Middle frontal gyrus (tissue), 1 donor: Measurements from ENCODE around the gene NPLOC4.
"Not testable (repeated sequence)": the region's sequence is repeated elsewhere in the genome, so short reads cannot be mapped to it uniquely, and the experiment has no call there.

Source experiments
- DNase-seq: peaks from one replicate; pipeline ENCODE4 v3.0.0-alpha.2; 2015; ENCODE audit warnings: low spot score; ENCODE audit errors: extremely low spot score

The NPLOC4 gene

GRCh38 chr17:81535480-81536298 lies 101.2 kb downstream of the NPLOC4 start:
- DNase-seq = no peak

GRCh38 chr17:81535007-81535328 lies 101.9 kb downstream of the NPLOC4 start:
- no peak for DNase-seq

GRCh38 chr17:81534157-81535006 lies 102.5 kb downstream of the NPLOC4 start:
- DNase-seq = no peak

GRCh38 chr17:81533339-81534141 lies 103.4 kb downstream of the NPLOC4 start:
- DNase-seq = no peak

GRCh38 chr17:81532490-81533287 lies 104.2 kb downstream of the NPLOC4 start:
- DNase-seq = no peak

GRCh38 chr17:81531998-81532404 lies 104.9 kb downstream of the NPLOC4 start:
- DNase-seq = not testable (repeated sequence)

- DNase-seq = not testable (repeated sequence)
Measured at GRCh38 chr17:81531013-81531412, 105.9 kb downstream of the NPLOC4 start.

- DNase-seq = no peak
Measured at GRCh38 chr17:81529437-81529803, 107.5 kb downstream of the NPLOC4 start.

GRCh38 chr17:81528651-81529436 lies 108.1 kb downstream of the NPLOC4 start:
- no peak for DNase-seq

GRCh38 chr17:81528384-81528650 lies 108.6 kb downstream of the NPLOC4 start:
- DNase-seq = no peak

- DNase-seq = no peak
Measured at GRCh38 chr17:81527591-81528383, 109.1 kb downstream of the NPLOC4 start, which contains the start of gene FSCN2. Gene FSCN2 (plus strand): TSS chr17:81528377. CDS start chr17:81528532, 155 bp downstream.

- no peak for DNase-seq
Measured at GRCh38 chr17:81526662-81527571, 110.0 kb downstream of the NPLOC4 start.

GRCh38 chr17:81524865-81525159 lies 112.1 kb downstream of the NPLOC4 start:
- no peak for DNase-seq

- no peak for DNase-seq
Measured at GRCh38 chr17:81524039-81524864, 112.7 kb downstream of the NPLOC4 start.

GRCh38 chr17:81523402-81524038 lies 113.4 kb downstream of the NPLOC4 start:
- DNase-seq = no peak

- no peak for DNase-seq
Measured at GRCh38 chr17:81522491-81523401, 114.2 kb downstream of the NPLOC4 start.
